SJSA1 (cell line): ENCODE measurements around the gene GTPBP3. TPM values are rescaled to one million over a fixed set of nuclear protein-coding genes. Genes with fewer than 3 reads are reported as not detected.
"Not testable (repeated sequence)": the region's sequence is repeated elsewhere in the genome, so short reads cannot be mapped to it uniquely, and the experiment has no call there.

Experiments used
- DNase-seq, 2 experiments: peaks; one replicate each; pipeline ENCODE4 v3.0.0-alpha.2; 2015 to 2020; ENCODE audit warnings: low spot score in 2 of 2, low read depth in 1 of 2
- H3K27ac ChIP-seq: fragments of 250-450 bp; sonication (Bioruptor Pico); 2 replicates; pipeline ENCODE4 v1.5.1; 2020; ENCODE audit warnings: mild to moderate bottlenecking, moderate library complexity
- H3K27me3 ChIP-seq: fragments of 250-450 bp; sonication (Bioruptor Pico); replicated peaks from 2 replicates; pipeline ENCODE4 v1.5.1; 2020; ENCODE audit warnings: mild to moderate bottlenecking, moderate library complexity
- H3K36me3 ChIP-seq: fragments of 250-450 bp; sonication (Bioruptor Pico); 2 replicates; pipeline ENCODE4 v1.5.1; 2020; ENCODE audit warnings: mild to moderate bottlenecking
- H3K4me1 ChIP-seq: fragments of 250-450 bp; sonication (Bioruptor Pico); replicated peaks from 2 replicates; pipeline ENCODE4 v1.6.1; 2021; ENCODE audit warnings: mild to moderate bottlenecking
- H3K4me3 ChIP-seq: fragments of 250-450 bp; sonication (Bioruptor Pico); 2 replicates; pipeline ENCODE4 v1.5.1; 2020; ENCODE audit warnings: mild to moderate bottlenecking
- H3K9me3 ChIP-seq: fragments of 250-450 bp; sonication (Bioruptor Pico); replicated peaks from 2 replicates; pipeline ENCODE4 v1.5.1; 2020; ENCODE audit warnings: mild to moderate bottlenecking
- total RNA-seq: library from RNA; depleted of rRNA; stranded (reverse); fragments of >200 nt; shearing (Covaris generic); gene quantifications from 2 replicates; pipeline ENCODE4 v1.2.3, GENCODE V29; 2014; rRNA removed

Gene GTPBP3, protein sequence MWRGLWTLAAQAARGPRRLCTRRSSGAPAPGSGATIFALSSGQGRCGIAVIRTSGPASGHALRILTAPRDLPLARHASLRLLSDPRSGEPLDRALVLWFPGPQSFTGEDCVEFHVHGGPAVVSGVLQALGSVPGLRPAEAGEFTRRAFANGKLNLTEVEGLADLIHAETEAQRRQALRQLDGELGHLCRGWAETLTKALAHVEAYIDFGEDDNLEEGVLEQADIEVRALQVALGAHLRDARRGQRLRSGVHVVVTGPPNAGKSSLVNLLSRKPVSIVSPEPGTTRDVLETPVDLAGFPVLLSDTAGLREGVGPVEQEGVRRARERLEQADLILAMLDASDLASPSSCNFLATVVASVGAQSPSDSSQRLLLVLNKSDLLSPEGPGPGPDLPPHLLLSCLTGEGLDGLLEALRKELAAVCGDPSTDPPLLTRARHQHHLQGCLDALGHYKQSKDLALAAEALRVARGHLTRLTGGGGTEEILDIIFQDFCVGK
- 19.5 and 31.6 TPM in 2 replicates for total RNA-seq

- Histone ChIP-seq H3K36me3 (peaks cover 13% of the 10 kb centered on the region), H3K27me3 (no peaks in the 10 kb centered on the region), H3K4me1 (peaks cover 27% of the 10 kb centered on the region), H3K9me3 (no peaks in the 10 kb centered on the region), H3K27ac (peak within 1 kb of the TSS; percentile 54), H3K4me3 (peak within 1 kb of the TSS; percentile 54)
- peak; percentile 95 to 97 for DNase-seq
Observed at GRCh38 chr19:17336872-17337674, at the start of gene GTPBP3. TSS of gene GTPBP3 (plus strand) at chr19:17337553. CDS start at chr19:17337612, 59 bp downstream.

- no peaks in the 10 kb centered on the region for H3K27me3 ChIP-seq
- no peak overlapping the region for H3K4me3 ChIP-seq
- no peaks in the 10 kb centered on the region for H3K36me3 ChIP-seq
- H3K4me1 ChIP-seq, result peaks cover 11% of the 10 kb centered on the region
- no peak overlapping the region for H3K27ac ChIP-seq
- DNase-seq, result peak; percentile 20 to 82
- no peaks in the 10 kb centered on the region for H3K9me3 ChIP-seq
Observed at GRCh38 chr19:17289489-17289888, 47.9 kb upstream of the GTPBP3 start.

DNA sequence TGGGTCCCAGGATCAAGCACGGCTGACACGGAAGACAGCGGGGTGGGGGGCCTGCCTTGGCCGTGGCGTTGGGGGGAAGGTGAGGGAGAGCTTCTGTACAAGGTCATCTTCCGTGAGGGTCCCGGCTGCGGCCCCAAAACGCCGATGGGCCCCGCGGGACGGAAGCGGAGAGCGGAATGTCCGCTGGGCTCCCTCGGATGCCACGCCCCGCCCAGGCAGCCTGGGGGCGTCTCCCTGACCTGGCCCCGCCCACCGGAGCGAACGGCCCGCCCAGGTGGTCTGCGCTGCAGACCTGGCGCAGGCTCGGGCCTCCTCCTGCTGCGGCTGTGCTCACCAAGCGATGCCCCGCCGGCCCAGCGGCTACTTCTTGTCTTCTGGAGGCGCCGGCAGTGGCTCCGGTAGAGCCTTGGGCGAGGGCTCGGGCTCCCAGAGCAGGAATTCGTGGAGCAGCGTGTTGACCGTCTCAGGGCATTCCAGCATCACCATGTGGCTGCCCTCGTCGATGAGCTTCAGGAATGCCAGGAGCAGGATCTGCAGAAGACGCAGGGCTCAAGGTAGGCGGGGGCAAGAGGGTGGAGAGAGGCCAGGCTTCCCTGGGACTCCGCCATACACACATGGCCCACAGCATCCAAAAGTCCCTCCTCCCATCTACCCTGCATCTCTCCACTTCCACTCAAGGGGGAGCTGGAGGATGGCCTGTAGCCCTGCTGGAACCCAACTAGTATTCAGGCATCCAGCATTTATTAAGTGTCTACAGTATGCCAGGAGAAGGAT is 44.9 kb upstream of the GTPBP3 start:
- H3K27ac ChIP-seq, result peak overlapping the region; percentile 34; the same call in 1 of the 2 replicates
- no peaks in the 10 kb centered on the region for H3K36me3 ChIP-seq

DNA sequence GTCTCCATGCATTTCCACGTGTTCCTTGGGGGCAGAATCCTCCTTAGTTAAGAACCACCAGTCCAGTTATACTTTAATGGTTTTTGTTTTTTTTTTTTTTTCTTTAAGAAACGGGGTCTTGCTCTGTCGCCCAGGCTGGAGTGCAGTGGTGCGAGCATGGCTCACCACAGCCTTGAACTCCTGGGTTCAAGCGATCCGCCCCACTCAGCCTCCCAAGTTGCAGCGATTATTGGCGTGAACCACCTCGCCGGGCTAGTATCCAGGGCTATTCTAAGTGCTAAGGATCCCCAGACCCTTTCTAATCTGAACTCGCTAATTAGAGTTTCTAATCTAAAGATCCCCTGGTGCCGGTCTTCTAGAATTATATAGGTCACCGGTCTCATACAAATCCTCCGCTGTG is 43.7 kb upstream of the GTPBP3 start:
- H3K27me3 ChIP-seq, result no peaks in the 10 kb centered on the region
- DNase-seq, result no peak
- no peaks in the 10 kb centered on the region for H3K36me3 ChIP-seq
- H3K4me1 ChIP-seq, result peaks cover 15% of the 10 kb centered on the region
- H3K27ac ChIP-seq, result no peak overlapping the region
- H3K4me3 ChIP-seq, result no peak overlapping the region
- H3K9me3 ChIP-seq, result no peaks in the 10 kb centered on the region

More for the DNA sequence above, 44.9 kb upstream of the GTPBP3 start:
- peaks cover 15% of the 10 kb centered on the region for H3K4me1 ChIP-seq
- peak overlapping the region; percentile 46 for H3K4me3 ChIP-seq
- peak; percentile 79 to 83 for DNase-seq
- no peaks in the 10 kb centered on the region for H3K9me3 ChIP-seq
- no peaks in the 10 kb centered on the region for H3K27me3 ChIP-seq

GRCh38 chr19:17294051-17294891 is 43.1 kb upstream of the GTPBP3 start:
- H3K36me3 ChIP-seq, result no peaks in the 10 kb centered on the region
- H3K27me3 ChIP-seq, result no peaks in the 10 kb centered on the region
- no peak overlapping the region for H3K4me3 ChIP-seq
- DNase-seq, result peak in 1 of 2 experiments; percentile 62
- H3K9me3 ChIP-seq, result no peaks in the 10 kb centered on the region
- H3K4me1 ChIP-seq, result peaks cover 15% of the 10 kb centered on the region
- H3K27ac ChIP-seq, result no peak overlapping the region

GRCh38 chr19:17295551-17295950 is 41.8 kb upstream of the GTPBP3 start:
- not testable (repeated sequence) for H3K4me3 ChIP-seq, H3K36me3 ChIP-seq, H3K27me3 ChIP-seq, H3K9me3 ChIP-seq, H3K27ac ChIP-seq, DNase-seq
- peaks cover 15% of the 10 kb centered on the region for H3K4me1 ChIP-seq

DNA sequence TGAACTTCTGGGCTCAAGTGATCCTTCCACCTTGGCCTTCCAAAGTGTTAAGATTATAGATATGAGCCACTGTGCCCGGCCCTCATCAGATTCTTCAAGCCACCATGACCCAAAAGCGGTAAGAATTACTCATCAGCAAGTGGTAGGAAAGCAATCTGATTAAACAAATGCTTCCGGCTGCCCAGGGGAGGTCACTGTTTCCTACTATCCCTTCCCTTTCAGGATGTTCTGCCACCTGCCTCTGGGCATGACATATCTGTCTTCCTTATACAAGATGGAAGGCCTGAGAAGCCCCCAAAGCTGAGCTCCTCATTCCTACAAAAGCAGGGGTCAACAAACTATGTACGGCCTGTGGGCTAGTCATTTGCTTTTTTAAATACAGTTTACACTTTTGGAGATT is 41.1 kb upstream of the GTPBP3 start:
- no peak overlapping the region for H3K4me3 ChIP-seq
- H3K9me3 ChIP-seq, result no peaks in the 10 kb centered on the region
- DNase-seq, result no peak
- H3K4me1 ChIP-seq, result peaks cover 15% of the 10 kb centered on the region
- no peaks in the 10 kb centered on the region for H3K27me3 ChIP-seq
- H3K27ac ChIP-seq, result no peak overlapping the region
- no peaks in the 10 kb centered on the region for H3K36me3 ChIP-seq

DNA sequence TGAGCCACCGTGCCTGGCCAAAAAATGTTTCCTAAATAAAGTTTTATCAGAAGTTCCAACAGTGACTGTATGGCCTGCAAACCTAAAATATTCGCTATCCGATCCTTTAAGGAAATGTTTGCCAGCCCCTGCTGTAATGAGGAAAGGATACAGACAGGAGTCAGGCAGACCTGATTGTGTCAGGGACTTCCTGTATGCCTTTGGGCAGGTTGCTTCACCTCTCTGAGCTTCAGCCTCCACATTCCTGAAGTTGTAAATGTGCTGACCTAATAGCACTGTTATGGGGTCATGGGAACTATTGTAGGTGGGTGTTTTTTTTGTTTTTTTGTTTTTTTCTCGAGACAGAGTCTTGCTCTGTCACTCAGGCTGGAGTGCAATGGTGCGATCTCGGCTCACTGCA is 40.4 kb upstream of the GTPBP3 start:
- Histone ChIP-seq H3K36me3 (no peaks in the 10 kb centered on the region), H3K4me3 (no peak overlapping the region), H3K27me3 (no peaks in the 10 kb centered on the region), H3K27ac (no peak overlapping the region), H3K9me3 (no peaks in the 10 kb centered on the region), H3K4me1 (peaks cover 12% of the 10 kb centered on the region)
- DNase-seq, result no peak

- no peaks in the 10 kb centered on the region for H3K36me3 ChIP-seq
- no peak overlapping the region for H3K27ac ChIP-seq
- no peak for DNase-seq
- H3K4me3 ChIP-seq, result no peak overlapping the region
- no peaks in the 10 kb centered on the region for H3K27me3 ChIP-seq
- H3K4me1 ChIP-seq, result peaks cover 11% of the 10 kb centered on the region
- no peaks in the 10 kb centered on the region for H3K9me3 ChIP-seq
Observed at GRCh38 chr19:17300992-17301619, 36.2 kb upstream of the GTPBP3 start.

- H3K36me3 ChIP-seq, result no peaks in the 10 kb centered on the region
- peak overlapping the region; percentile 41 for H3K4me3 ChIP-seq
- no peaks in the 10 kb centered on the region for H3K9me3 ChIP-seq
- H3K4me1 ChIP-seq, result peaks cover 11% of the 10 kb centered on the region
- no peak overlapping the region for H3K27ac ChIP-seq
- peak in 1 of 2 experiments; percentile 46 for DNase-seq
- H3K27me3 ChIP-seq, result no peaks in the 10 kb centered on the region
Observed at GRCh38 chr19:17302391-17303166, 34.8 kb upstream of the GTPBP3 start.

- H3K4me3 ChIP-seq, result peak within 1 kb of the TSS; percentile 41
- no peaks in the 10 kb centered on the region for H3K27me3 ChIP-seq
- H3K9me3 ChIP-seq, result no peaks in the 10 kb centered on the region
- H3K36me3 ChIP-seq, result no peaks in the 10 kb centered on the region
- no peak within 1 kb of the TSS for H3K27ac ChIP-seq
- peak; percentile 81 to 95 for DNase-seq
- H3K4me1 ChIP-seq, result peaks cover 11% of the 10 kb centered on the region
Observed at GRCh38 chr19:17303167-17303939, 34.0 kb upstream of the GTPBP3 start, which contains the start of gene ABHD8. TSS of gene ABHD8 (minus strand) at chr19:17303425. CDS start at chr19:17301616, 1,809 bp downstream.
